22Rv1 (cell line): Measurements from ENCODE around the gene NLGN2.

ENCODE experiments used
- H3K27ac ChIP-seq: fragments of 450-650 bp; 2 replicates; pipeline ENCODE4 v1.5.1; 2017
- CTCF ChIP-seq: fragments of 450-650 bp; IDR thresholded peaks from 2 replicates; pipeline ENCODE4 v1.5.1; 2017; ENCODE audit warnings: mild to moderate bottlenecking
- ZFX ChIP-seq: fragments of 450-650 bp; IDR thresholded peaks from 2 replicates; pipeline ENCODE4 v1.6.1; 2017; ENCODE audit warnings: antibody characterized with exemption, borderline replicate concordance

The NLGN2 gene

DNA sequence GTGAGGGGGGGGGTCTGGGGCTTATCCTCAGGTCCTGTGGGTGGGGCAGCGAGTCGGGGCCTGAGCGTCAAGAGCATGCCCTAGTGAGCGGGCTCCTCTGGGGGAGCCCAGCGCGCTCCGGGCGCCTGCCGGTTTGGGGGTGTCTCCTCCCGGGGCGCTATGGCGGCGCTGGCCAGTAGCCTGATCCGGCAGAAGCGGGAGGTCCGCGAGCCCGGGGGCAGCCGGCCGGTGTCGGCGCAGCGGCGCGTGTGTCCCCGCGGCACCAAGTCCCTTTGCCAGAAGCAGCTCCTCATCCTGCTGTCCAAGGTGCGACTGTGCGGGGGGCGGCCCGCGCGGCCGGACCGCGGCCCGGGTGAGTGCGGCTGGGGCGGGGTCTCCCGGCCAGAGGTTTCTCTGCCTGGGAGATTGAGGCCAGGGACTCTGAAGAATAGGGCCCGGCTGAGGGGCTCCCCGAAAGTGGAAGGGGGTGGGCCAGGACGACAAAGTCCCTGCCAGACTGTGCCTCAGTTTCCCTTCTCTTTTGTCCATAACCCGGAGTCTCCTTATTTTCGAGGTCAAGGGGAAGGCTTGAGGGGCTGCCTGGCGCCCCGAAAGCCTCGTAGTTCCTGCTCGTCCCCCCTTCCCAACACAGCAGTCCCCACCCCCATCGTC is 31.9 kb downstream of the NLGN2 start, which contains the start of gene FGF11:
Gene FGF11 (plus strand): TSS at position 51 of the 651 bp plus-strand sequence. CDS start 109 bp downstream, at position 160.
- H3K27ac ChIP-seq = peak within 1 kb of the TSS; percentile 92
- TF ChIP-seq CTCF (no peak), ZFX (no peak)

GRCh38 chr17:7440113-7440833 is 32.6 kb downstream of the NLGN2 start:
- no peak overlapping the region for H3K27ac ChIP-seq
- TF ChIP-seq ZFX (no peak), CTCF (no peak)

- H3K27ac ChIP-seq = no peak overlapping the region
- no peak for TF ChIP-seq ZFX
- no peak for TF ChIP-seq CTCF
Observed at GRCh38 chr17:7440834-7441195, 33.2 kb downstream of the NLGN2 start.

DNA sequence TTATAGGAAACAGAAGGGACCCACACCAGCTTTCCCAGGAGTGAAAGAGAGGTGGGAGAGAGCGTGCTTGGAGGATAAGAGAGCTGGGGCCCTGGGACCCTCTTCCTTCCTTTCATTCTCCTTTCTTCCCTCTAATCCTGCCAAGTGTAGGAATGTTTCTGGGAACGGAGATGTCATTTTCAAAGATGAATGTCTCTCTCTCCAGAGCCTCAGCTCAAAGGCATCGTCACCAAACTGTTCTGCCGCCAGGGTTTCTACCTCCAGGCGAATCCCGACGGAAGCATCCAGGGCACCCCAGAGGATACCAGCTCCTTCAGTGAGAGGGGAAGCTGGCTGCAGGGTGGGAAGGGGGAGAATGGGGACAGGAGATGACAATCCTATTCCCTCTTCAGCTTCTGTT is 33.6 kb downstream of the NLGN2 start:
- TF ChIP-seq CTCF = no peak
- no peak for TF ChIP-seq ZFX
- no peak overlapping the region for H3K27ac ChIP-seq

DNA sequence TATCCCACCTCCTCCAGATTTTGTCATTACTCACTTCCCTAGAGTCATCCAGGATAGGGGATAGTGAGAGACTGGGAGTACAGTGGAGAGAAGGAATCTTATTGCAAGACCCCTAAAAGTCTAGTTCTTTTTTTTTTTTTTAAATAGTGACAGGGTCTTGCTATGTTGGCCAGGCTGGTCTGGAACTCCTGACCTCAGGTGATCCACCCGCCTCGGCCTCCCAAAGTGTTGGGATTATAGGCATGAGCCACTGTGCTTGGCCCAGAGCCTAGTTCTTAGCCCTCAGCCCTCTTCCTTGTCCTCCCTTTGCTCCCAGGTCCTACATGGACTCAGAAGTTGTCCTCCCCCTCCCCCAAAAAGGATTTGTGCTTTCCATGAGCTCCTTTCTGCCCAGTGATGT is 34.5 kb downstream of the NLGN2 start:
- TF ChIP-seq ZFX = no peak
- TF ChIP-seq CTCF = no peak
- no peak overlapping the region for H3K27ac ChIP-seq

- peak overlapping the region; percentile 24; the same call in 1 of the 2 replicates for H3K27ac ChIP-seq
- TF ChIP-seq ZFX (no peak), CTCF (no peak)
Observed at GRCh38 chr17:7443499-7444485, 36.1 kb downstream of the NLGN2 start.
